H9 (cell line): Measurements from ENCODE around the gene ABCD1. TPM values are rescaled to one million over a fixed set of nuclear protein-coding genes. Genes with fewer than 3 reads are reported as not detected.

Experiments used
- DNase-seq: peaks from one replicate; pipeline ENCODE4 v3.0.0-alpha.2; 2017
- H2AFZ ChIP-seq: one replicate; pipeline ENCODE4 v1.6.1; 2013; ENCODE audit warnings: mild to moderate bottlenecking, low read length, control low read depth, moderate library complexity
- H2AK5ac ChIP-seq: 2 replicates; pipeline ENCODE4 v1.6.1; 2013; ENCODE audit warnings: low read length, control low read depth, mixed read lengths; ENCODE audit not compliant: insufficient read length
- H2BK120ac ChIP-seq: one replicate; pipeline ENCODE4 v1.6.1; 2013; ENCODE audit warnings: low read depth, mild to moderate bottlenecking, low read length, control low read depth, inconsistent platforms; ENCODE audit not compliant: poor library complexity, severe bottlenecking
- H2BK12ac ChIP-seq: 2 replicates; pipeline ENCODE4 v1.6.1; 2013; ENCODE audit warnings: low read length, control low read depth, mixed read lengths, low read depth; ENCODE audit not compliant: insufficient read length
- H2BK15ac ChIP-seq: 2 replicates; pipeline ENCODE4 v1.6.1; 2013; ENCODE audit warnings: low read depth, low read length, control low read depth
- H2BK20ac ChIP-seq: one replicate; pipeline ENCODE4 v1.6.1; 2013; ENCODE audit warnings: low read depth, mild to moderate bottlenecking, low read length, control low read depth, inconsistent platforms; ENCODE audit not compliant: poor library complexity, severe bottlenecking
- H2BK5ac ChIP-seq: 2 replicates; pipeline ENCODE4 v1.6.1; 2013; ENCODE audit warnings: low read length, control low read depth, mixed read lengths; ENCODE audit not compliant: insufficient read length
- H3K14ac ChIP-seq: 2 replicates; pipeline ENCODE4 v1.6.1; 2013; ENCODE audit warnings: low read length, control low read depth; ENCODE audit not compliant: insufficient read depth
- H3K18ac ChIP-seq: 2 replicates; pipeline ENCODE4 v1.6.1; 2013; ENCODE audit warnings: low read depth, mild to moderate bottlenecking, mixed read lengths, low read length, control low read depth; ENCODE audit not compliant: insufficient read length
- H3K23ac ChIP-seq: 2 replicates; pipeline ENCODE4 v1.6.1; 2013; ENCODE audit warnings: low read length, control low read depth, mixed read lengths, low read depth; ENCODE audit not compliant: insufficient read length
- H3K23me2 ChIP-seq: 2 replicates; pipeline ENCODE4 v1.6.1; 2013; ENCODE audit warnings: low read depth, mild to moderate bottlenecking, mixed read lengths, low read length, control low read depth; ENCODE audit not compliant: insufficient read length, poor library complexity, severe bottlenecking
- H3K27ac ChIP-seq: 2 replicates; pipeline ENCODE4 v1.5.1; 2013; ENCODE audit warnings: low read length, control low read depth, mixed read lengths, low read depth; ENCODE audit not compliant: insufficient read length
- H3K27me3 ChIP-seq: 2 replicates; pipeline ENCODE4 v1.6.1; 2013; ENCODE audit warnings: low read length, control low read depth, inconsistent platforms; ENCODE audit not compliant: insufficient read depth
- H3K4ac ChIP-seq: 2 replicates; pipeline ENCODE4 v1.6.1; 2013; ENCODE audit warnings: low read depth, mild to moderate bottlenecking, control low read depth, inconsistent platforms, low read length, moderate library complexity
- H3K4me1 ChIP-seq: 2 replicates; pipeline ENCODE4 v1.6.1; 2013; ENCODE audit warnings: low read length, control low read depth, inconsistent platforms; ENCODE audit not compliant: insufficient read depth
- H3K4me2 ChIP-seq: 2 replicates; pipeline ENCODE4 v1.6.1; 2013; ENCODE audit warnings: low read length, control low read depth, mixed read lengths; ENCODE audit not compliant: insufficient read length, insufficient read depth
- H3K56ac ChIP-seq: 2 replicates; pipeline ENCODE4 v1.6.1; 2013; ENCODE audit warnings: low read depth, mild to moderate bottlenecking, mixed read lengths, low read length, control low read depth; ENCODE audit not compliant: insufficient read length
- H3K79me1 ChIP-seq: 2 replicates; pipeline ENCODE4 v1.6.1; 2013; ENCODE audit warnings: low read depth, mild to moderate bottlenecking, moderate library complexity, low read length, control low read depth, inconsistent platforms; ENCODE audit not compliant: insufficient read depth, poor library complexity, severe bottlenecking
- H3K79me2 ChIP-seq: 2 replicates; pipeline ENCODE4 v1.6.1; 2013; ENCODE audit warnings: low read length, control low read depth, inconsistent platforms; ENCODE audit not compliant: insufficient read depth
- H3K9ac ChIP-seq: 2 replicates; pipeline ENCODE4 v1.6.1; 2013; ENCODE audit warnings: low read length, control low read depth, mixed read lengths; ENCODE audit not compliant: insufficient read length; ENCODE audit errors: extremely low read depth
- H3K9me3 ChIP-seq: one replicate; pipeline ENCODE4 v1.6.1; 2013; ENCODE audit warnings: low read depth, low read length, inconsistent platforms; ENCODE audit not compliant: control insufficient read depth
- H3T11ph ChIP-seq: one replicate; pipeline ENCODE4 v1.6.1; 2013; ENCODE audit warnings: mild to moderate bottlenecking, low read length, control low read depth, inconsistent platforms
- H4K20me1 ChIP-seq: one replicate; pipeline ENCODE4 v1.6.1; 2013; ENCODE audit not compliant: control insufficient read depth, insufficient read length, insufficient read depth
- H4K5ac ChIP-seq: 2 replicates; pipeline ENCODE4 v1.6.1; 2013; ENCODE audit warnings: low read depth, mild to moderate bottlenecking, mixed read lengths, low read length, control low read depth; ENCODE audit not compliant: insufficient read length
- H4K8ac ChIP-seq: replicated peaks from 2 replicates; pipeline ENCODE4 v1.6.1; 2013; ENCODE audit warnings: low read length, control low read depth, mixed read lengths, low read depth; ENCODE audit not compliant: insufficient read length
- H4K91ac ChIP-seq: 2 replicates; pipeline ENCODE4 v1.6.1; 2013; ENCODE audit warnings: low read depth, mild to moderate bottlenecking, moderate library complexity, mixed read lengths, low read length, control low read depth; ENCODE audit not compliant: insufficient read length
- H3K27ac Mint-ChIP-seq, 3 experiments: 2 replicates in 2 of 3; 3 replicates in 1 of 3; pipeline ENCODE4 v1.8.0; 2020 to 2021; ENCODE audit warnings: mixed read lengths in 3 of 3, mild to moderate bottlenecking in 1 of 3, moderate library complexity in 1 of 3
- H3K27me3 Mint-ChIP-seq: 2 replicates; pipeline ENCODE4 v1.8.0; 2021; ENCODE audit warnings: low read depth, mild to moderate bottlenecking, moderate library complexity, mixed read lengths
- H3K36me3 Mint-ChIP-seq, 3 experiments: 2 replicates in 2 of 3; 3 replicates in 1 of 3; pipeline ENCODE4 v1.8.0; 2020 to 2021; ENCODE audit warnings: low read depth in 3 of 3, mixed read lengths in 3 of 3; ENCODE audit not compliant: insufficient read depth in 1 of 3
- H3K4me1 Mint-ChIP-seq, 2 experiments: 2 replicates each; pipeline ENCODE4 v1.8.0; 2020; ENCODE audit warnings: mixed read lengths in 2 of 2
- H3K4me3 Mint-ChIP-seq, 2 experiments: 2 replicates in 1 of 2; 3 replicates in 1 of 2; pipeline ENCODE4 v1.8.0; 2020 to 2021; ENCODE audit warnings: mild to moderate bottlenecking in 2 of 2, mixed read lengths in 2 of 2, moderate library complexity in 1 of 2
- H3K9me3 Mint-ChIP-seq, 2 experiments: 2 replicates in 1 of 2; 3 replicates in 1 of 2; pipeline ENCODE4 v1.8.0; 2020; ENCODE audit warnings: mild to moderate bottlenecking in 2 of 2, mixed read lengths in 2 of 2, moderate library complexity in 1 of 2
- WGBS: extraction: QIAGEN DNeasy Blood & Tissue Kit; methylation state at CpG from one replicate; pipeline ENCODE4 v1.1.7; 2013; ENCODE audit warnings: missing lambda C conversion rate, low lambda C conversion rate, mixed read lengths; ENCODE audit not compliant: insufficient read length; ENCODE audit errors: extremely low coverage; 5-methylcytosine and 5-hydroxymethylcytosine counted together
- total RNA-seq: library from RNA; stranded (reverse); gene quantifications from 2 replicates; pipeline ENCODE4 v1.2.1, GENCODE V29; 2021
- TF ChIP-seq, protein P1 (sequence below): fragments of 200-600 bp; sonication (generic); conservative IDR thresholded peaks from 3 replicates; pipeline ENCODE4 v1.8.0; 2021; ENCODE audit warnings: antibody characterized with exemption, mild to moderate bottlenecking

ABCD1 gene
- total RNA-seq, 1 experiment from 2014 or later, result 11.1 TPM

- Histone ChIP-seq H3K27ac (no peak overlapping the region), H2AFZ (no peak overlapping the region)
Measured at GRCh38 chrX:153722704-153723350, 1.8 kb upstream of the ABCD1 start.

More at GRCh38 chrX:153722704-153723350, 1.8 kb upstream of the ABCD1 start:
- H2BK20ac ChIP-seq, result no peak overlapping the region
- H3K4me1 Mint-ChIP-seq, result peaks cover 9 to 18% of the 10 kb centered on the region in 2 experiments
- TF ChIP-seq, protein P1, sequence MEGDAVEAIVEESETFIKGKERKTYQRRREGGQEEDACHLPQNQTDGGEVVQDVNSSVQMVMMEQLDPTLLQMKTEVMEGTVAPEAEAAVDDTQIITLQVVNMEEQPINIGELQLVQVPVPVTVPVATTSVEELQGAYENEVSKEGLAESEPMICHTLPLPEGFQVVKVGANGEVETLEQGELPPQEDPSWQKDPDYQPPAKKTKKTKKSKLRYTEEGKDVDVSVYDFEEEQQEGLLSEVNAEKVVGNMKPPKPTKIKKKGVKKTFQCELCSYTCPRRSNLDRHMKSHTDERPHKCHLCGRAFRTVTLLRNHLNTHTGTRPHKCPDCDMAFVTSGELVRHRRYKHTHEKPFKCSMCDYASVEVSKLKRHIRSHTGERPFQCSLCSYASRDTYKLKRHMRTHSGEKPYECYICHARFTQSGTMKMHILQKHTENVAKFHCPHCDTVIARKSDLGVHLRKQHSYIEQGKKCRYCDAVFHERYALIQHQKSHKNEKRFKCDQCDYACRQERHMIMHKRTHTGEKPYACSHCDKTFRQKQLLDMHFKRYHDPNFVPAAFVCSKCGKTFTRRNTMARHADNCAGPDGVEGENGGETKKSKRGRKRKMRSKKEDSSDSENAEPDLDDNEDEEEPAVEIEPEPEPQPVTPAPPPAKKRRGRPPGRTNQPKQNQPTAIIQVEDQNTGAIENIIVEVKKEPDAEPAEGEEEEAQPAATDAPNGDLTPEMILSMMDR, result no peak
- H3K79me2 ChIP-seq, result peaks cover 10% of the 10 kb centered on the region; the same call in 1 of the 2 replicates
- H3K56ac ChIP-seq, result no peak overlapping the region
- H2BK12ac ChIP-seq, result no peak overlapping the region
- no peak overlapping the region for H4K8ac ChIP-seq
- peaks cover 20 to 46% (median 40%) of the 10 kb centered on the region in 3 experiments for H3K36me3 Mint-ChIP-seq
- H3K27me3 ChIP-seq, result no peaks in the 10 kb centered on the region
- no peak overlapping the region for H3K4ac ChIP-seq
- no peaks in the 10 kb centered on the region for H3K4me1 ChIP-seq
- no peak overlapping the region for H4K91ac ChIP-seq
- no peak overlapping the region for H2AK5ac ChIP-seq
- H3K4me2 ChIP-seq, result peak overlapping the region; percentile 61
- H3K27ac Mint-ChIP-seq, result no peak overlapping the region
- H4K20me1 ChIP-seq, result no peaks in the 10 kb centered on the region
- H3K9me3 ChIP-seq, result peaks cover 37% of the 10 kb centered on the region
- no CpG with 5 or more reads among the region's 12 CpGs for WGBS
- no peaks in the 10 kb centered on the region for H3K79me1 ChIP-seq
- H2BK120ac ChIP-seq, result no peak overlapping the region
- no peak overlapping the region for H3K18ac ChIP-seq
- no peak overlapping the region for H4K5ac ChIP-seq
- no peaks in the 10 kb centered on the region for H3K27me3 Mint-ChIP-seq
- DNase-seq, result no peak
- no peak overlapping the region for H2BK5ac ChIP-seq
- H3K14ac ChIP-seq, result no peak overlapping the region
- H3K23ac ChIP-seq, result no peak overlapping the region
- peak overlapping the region; percentile 80 to 86 for H3K4me3 Mint-ChIP-seq
- H3K23me2 ChIP-seq, result peaks cover 4% of the 10 kb centered on the region
- H3T11ph ChIP-seq, result no peak overlapping the region
- H2BK15ac ChIP-seq, result no peak overlapping the region
- peaks cover 56 to 61% of the 10 kb centered on the region in 2 experiments for H3K9me3 Mint-ChIP-seq
- no peak overlapping the region for H3K9ac ChIP-seq
